ENCODE measurements around the gene HEATR9.

HEATR9 gene

GRCh38 chr17:35841101-35841500, 27.6 kb downstream of the HEATR9 start:
- DNase-seq (ENCODE audit: low spot score): no peak
- no peak for TF ChIP-seq CTCF (IDR thresholded peaks at IDR 0.05; ENCODE audit: extremely low read depth, insufficient read depth, missing control alignments)
- in situ Hi-C loops (cut with MboI; ENCODE audit: low pct_unique_long_range_greater_than_20kb, low sequenced_read_pairs, unreplicated experiment): no loop called here

- in situ Hi-C loops (cut with MboI; ENCODE audit: low pct_unique_long_range_greater_than_20kb, low sequenced_read_pairs, unreplicated experiment): no loop called here
- TF ChIP-seq CTCF (IDR thresholded peaks at IDR 0.05; ENCODE audit: extremely low read depth, insufficient read depth, missing control alignments): no peak
These were observed 43.5 kb downstream of the HEATR9 start for GRCh38 chr17:35825206-35825605.

GRCh38 chr17:35821308-35821707, 47.4 kb downstream of the HEATR9 start:
- TF ChIP-seq CTCF (IDR thresholded peaks at IDR 0.05; ENCODE audit: extremely low read depth, insufficient read depth, missing control alignments): no peak
- in situ Hi-C loops (cut with MboI; ENCODE audit: low pct_unique_long_range_greater_than_20kb, low sequenced_read_pairs, unreplicated experiment): no loop called here
- no peak for DNase-seq (ENCODE audit: low spot score)

More at GRCh38 chr17:35825206-35825605, 43.5 kb downstream of the HEATR9 start:
- no peak for DNase-seq (ENCODE audit: low spot score)

- in situ Hi-C loops (cut with MboI; ENCODE audit: low pct_unique_long_range_greater_than_20kb, low sequenced_read_pairs, unreplicated experiment): no loop called here
- DNase-seq (ENCODE audit: low spot score): no peak
- TF ChIP-seq CTCF (IDR thresholded peaks at IDR 0.05; ENCODE audit: extremely low read depth, insufficient read depth, missing control alignments): no peak
These were observed 49.2 kb downstream of the HEATR9 start for GRCh38 chr17:35819455-35819854.

- no peak for DNase-seq (ENCODE audit: low spot score)
- no peak for TF ChIP-seq CTCF (IDR thresholded peaks at IDR 0.05; ENCODE audit: extremely low read depth, insufficient read depth, missing control alignments)
- in situ Hi-C loops (cut with MboI; ENCODE audit: low pct_unique_long_range_greater_than_20kb, low sequenced_read_pairs, unreplicated experiment): no loop called here
These were observed 51.5 kb downstream of the HEATR9 start for GRCh38 chr17:35817196-35817595.

- in situ Hi-C loops (cut with MboI; ENCODE audit: low pct_unique_long_range_greater_than_20kb, low sequenced_read_pairs, unreplicated experiment): no loop called here
- no peak for DNase-seq (ENCODE audit: low spot score)
- TF ChIP-seq CTCF (IDR thresholded peaks at IDR 0.05; ENCODE audit: extremely low read depth, insufficient read depth, missing control alignments): no peak
These were observed 52.0 kb downstream of the HEATR9 start for GRCh38 chr17:35816723-35817122.

GRCh38 chr17:35812456-35812855, 56.2 kb downstream of the HEATR9 start:
- no peak for TF ChIP-seq CTCF (IDR thresholded peaks at IDR 0.05; ENCODE audit: extremely low read depth, insufficient read depth, missing control alignments)
- in situ Hi-C loops (cut with MboI; ENCODE audit: low pct_unique_long_range_greater_than_20kb, low sequenced_read_pairs, unreplicated experiment): no loop called here
- DNase-seq (ENCODE audit: low spot score): no peak
